ENCODE data around the gene SPOCK1.

The SPOCK1 gene

GRCh38 chr5:137287569-137287968, 211.6 kb downstream of the SPOCK1 start:
- DNase-seq (ENCODE audit: extremely low spot score): no peak
- POLR2A ChIA-PET: no interaction called here
- CTCF ChIA-PET: interaction anchor here (1.1 to 3.7 kb wide), 2 partner anchors 12 to 33 kb away, joined by 4 to 14 read pairs; no protein-coding TSS in a partner anchor
- no peak for TF ChIP-seq CTCF (IDR thresholded peaks at IDR 0.05; ENCODE audit: control extremely low read depth, extremely low read depth, low read depth, missing control alignments)

DNA sequence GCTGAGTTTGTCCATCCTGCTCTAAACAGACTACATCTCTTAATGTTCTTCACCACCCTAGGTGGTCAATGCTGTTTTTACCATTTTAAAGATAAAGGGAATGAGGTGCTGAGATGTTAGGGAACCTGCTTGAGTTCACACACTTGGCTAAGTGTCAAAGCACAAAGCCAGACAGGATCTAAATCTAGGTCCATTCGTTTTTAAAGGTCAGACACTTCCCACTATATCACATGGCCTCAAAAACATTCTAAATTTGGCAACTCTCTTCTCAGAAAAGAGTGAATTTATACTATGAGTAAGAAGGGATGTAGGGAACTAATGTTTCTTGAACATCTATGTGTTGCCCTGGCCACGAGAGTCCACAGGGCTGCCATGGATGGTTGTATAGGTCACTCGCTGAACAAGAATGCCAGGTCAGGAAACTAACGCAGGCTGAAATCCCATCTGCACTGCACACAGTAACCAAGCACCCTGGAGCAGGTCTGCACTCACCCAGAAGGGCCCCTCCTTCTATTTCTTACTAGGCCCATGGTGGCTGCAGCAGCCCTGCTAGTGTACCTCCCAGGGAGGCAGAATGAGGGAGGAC, 213.0 kb downstream of the SPOCK1 start:
- no peak for TF ChIP-seq CTCF (IDR thresholded peaks at IDR 0.05; ENCODE audit: control extremely low read depth, extremely low read depth, low read depth, missing control alignments)
- POLR2A ChIA-PET: no interaction called here
- DNase-seq (ENCODE audit: extremely low spot score): no peak
- CTCF ChIA-PET: interaction anchor here (0.8 to 3.7 kb wide), 3 partner anchors 9 to 34 kb away, joined by 4 to 14 read pairs (median 4); no protein-coding TSS in a partner anchor

- no peak for TF ChIP-seq CTCF (IDR thresholded peaks at IDR 0.05; ENCODE audit: control extremely low read depth, extremely low read depth, low read depth, missing control alignments)
- DNase-seq (ENCODE audit: extremely low spot score): no peak
- CTCF ChIA-PET: interaction anchor here (1.9 kb wide), 1 partner anchor 15 kb away, joined by 4 read pairs; no protein-coding TSS in a partner anchor
- POLR2A ChIA-PET: no interaction called here
Measured at GRCh38 chr5:137283801-137284200, 215.3 kb downstream of the SPOCK1 start.

GRCh38 chr5:137282216-137282615, 216.9 kb downstream of the SPOCK1 start:
- no peak for DNase-seq (ENCODE audit: extremely low spot score)
- no peak for TF ChIP-seq CTCF (IDR thresholded peaks at IDR 0.05; ENCODE audit: control extremely low read depth, extremely low read depth, low read depth, missing control alignments)
- ChIA-PET CTCF (interaction anchor here (0.9 to 2.4 kb wide), 4 partner anchors 9 to 38 kb away, joined by 3 to 8 read pairs (median 5); no protein-coding TSS in a partner anchor), POLR2A (no interaction called here)

DNA sequence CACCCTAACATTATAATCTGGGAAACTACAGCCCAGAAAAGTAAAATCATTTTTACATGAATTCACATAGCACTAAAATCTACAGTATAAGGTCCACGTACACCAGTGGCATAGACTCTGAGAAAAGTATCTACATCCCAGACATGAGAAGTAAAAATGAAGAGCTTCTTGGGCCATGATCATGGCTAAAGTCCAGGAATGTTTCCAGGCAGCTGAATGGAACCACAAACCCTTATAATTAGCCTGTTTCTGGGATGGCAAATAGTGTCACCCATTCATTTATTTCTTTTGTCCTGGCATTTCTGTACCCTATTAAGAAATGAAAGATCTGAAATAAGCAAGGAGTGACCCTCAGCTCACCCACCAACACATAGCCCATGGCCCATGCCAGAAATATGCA, 217.9 kb downstream of the SPOCK1 start:
- POLR2A ChIA-PET: no interaction called here
- TF ChIP-seq CTCF (IDR thresholded peaks at IDR 0.05; ENCODE audit: control extremely low read depth, extremely low read depth, low read depth, missing control alignments): no peak
- DNase-seq (ENCODE audit: extremely low spot score): no peak
- CTCF ChIA-PET: interaction anchor here (0.9 to 2.4 kb wide), 3 partner anchors 14 to 39 kb away, joined by 3 to 8 read pairs (median 3); no protein-coding TSS in a partner anchor

DNA sequence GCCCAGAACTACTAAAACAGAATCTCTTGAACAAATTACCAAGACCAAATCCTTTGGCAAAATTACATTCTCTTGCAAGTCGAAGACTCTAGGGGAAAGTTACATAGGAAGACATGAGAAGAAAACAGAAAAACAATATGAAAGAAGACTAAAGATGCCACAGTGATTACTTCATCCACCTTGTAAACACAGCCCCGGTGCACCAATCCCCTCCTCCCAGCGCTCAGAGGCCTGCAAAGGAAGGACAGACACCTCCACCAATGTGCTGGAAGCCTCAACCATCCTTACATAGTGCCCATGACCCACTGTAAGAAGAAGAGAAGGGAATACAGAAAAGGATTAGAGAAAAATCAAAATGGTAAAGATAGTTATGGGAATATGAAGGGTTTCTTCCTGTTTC, 218.5 kb downstream of the SPOCK1 start:
- ChIA-PET POLR2A (no interaction called here), CTCF (interaction anchor here (2.1 kb wide), 1 partner anchor 30 kb away, joined by 6 read pairs; no protein-coding TSS in a partner anchor)
- no peak for DNase-seq (ENCODE audit: extremely low spot score)
- no peak for TF ChIP-seq CTCF (IDR thresholded peaks at IDR 0.05; ENCODE audit: control extremely low read depth, extremely low read depth, low read depth, missing control alignments)

Data from GM10248 (cell line).